Naive B cell (primary cell): ENCODE data around the gene IL19. TPM values are rescaled to one million over a fixed set of nuclear protein-coding genes. Genes with fewer than 3 reads are reported as not detected.
A peak's percentile ranks its signal among the peaks of the same experiment; 100 is the strongest.

ENCODE experiments used
- ATAC-seq, 2 donors: fragments of 150-1000 bp; cut with Tn5 transposase; 2 replicates each; pipeline ENCODE4 v1.10.0; 2021; ENCODE audit warnings: low read depth in 2 of 2, mild to moderate bottlenecking in 2 of 2, moderate library complexity in 2 of 2
- DNase-seq: peaks from one replicate; pipeline ENCODE4 v3.0.0; 2022
- H3K27ac Mint-ChIP-seq, 6 donors: one replicate each; pipeline ENCODE4 v1.8.0; 2020 to 2022; ENCODE audit warnings: mild to moderate bottlenecking in 6 of 6, mixed read lengths in 6 of 6, moderate library complexity in 5 of 6, inconsistent platforms in 2 of 6
- H3K27me3 Mint-ChIP-seq, 3 donors: one replicate each; pipeline ENCODE4 v1.8.0; 2021 to 2022; ENCODE audit warnings: mixed read lengths in 3 of 3, mild to moderate bottlenecking in 1 of 3
- H3K36me3 Mint-ChIP-seq, 2 donors: one replicate each; pipeline ENCODE4 v1.8.0; 2020 to 2022; ENCODE audit warnings: mixed read lengths in 2 of 2, inconsistent platforms in 1 of 2, mild to moderate bottlenecking in 1 of 2
- H3K4me1 Mint-ChIP-seq, 3 donors: one replicate each; pipeline ENCODE4 v1.8.0; 2020 to 2022; ENCODE audit warnings: mixed read lengths in 3 of 3, inconsistent platforms in 1 of 3, mild to moderate bottlenecking in 1 of 3, moderate library complexity in 1 of 3
- H3K4me3 Mint-ChIP-seq, 8 donors: one replicate each; pipeline ENCODE4 v1.8.0; 2020 to 2022; ENCODE audit warnings: mild to moderate bottlenecking in 8 of 8, mixed read lengths in 8 of 8, moderate library complexity in 8 of 8, inconsistent platforms in 2 of 8
- H3K9me3 Mint-ChIP-seq, 7 donors: one replicate each; pipeline ENCODE4 v1.8.0; 2020 to 2022; ENCODE audit warnings: mixed read lengths in 7 of 7, mild to moderate bottlenecking in 5 of 7, inconsistent platforms in 2 of 7, moderate library complexity in 1 of 7
- polyA plus RNA-seq, 6 donors: library from polyadenylated mRNA; unstranded; fragments of 300-500 nt; fragmentation: Illumina TruSeq; gene quantifications; one replicate each; pipeline ENCODE4 v1.2.3, GENCODE V29; 2021; ENCODE audit warnings: low read depth in 6 of 6

IL19 gene
- polyA plus RNA-seq, 6 donors from 2014 or later = not detected

GRCh38 chr1:206788487-206789050 is 18.0 kb downstream of the IL19 start:
- Mint-ChIP-seq H3K27ac (peak overlapping the region in 3 of 6 donors; percentile 19 to 86 (median 82)), H3K4me1 (peaks cover 21 to 47% (median 38%) of the 10 kb centered on the region in 3 donors), H3K27me3 (peaks cover 0 to 16% (median 12%) of the 10 kb centered on the region in 3 donors), H3K9me3 (no peaks in the 10 kb centered on the region), H3K36me3 (no peaks in the 10 kb centered on the region), H3K4me3 (no peak overlapping the region)
- DNase-seq (no peak), ATAC-seq (no peak)

- no peaks in the 10 kb centered on the region for H3K36me3 Mint-ChIP-seq
- peaks cover 0 to 4% (median 0%) of the 10 kb centered on the region in 7 donors for H3K9me3 Mint-ChIP-seq
- ATAC-seq (peak; percentile 76), DNase-seq (peak; percentile 54)
- H3K4me3 Mint-ChIP-seq = peak overlapping the region in 6 of 8 donors; percentile 10 to 73 (median 26)
- peak overlapping the region; percentile 64 to 93 (median 81) for H3K27ac Mint-ChIP-seq
- H3K4me1 Mint-ChIP-seq = peaks cover 24 to 48% (median 41%) of the 10 kb centered on the region in 3 donors
- H3K27me3 Mint-ChIP-seq = peaks cover 0 to 12% (median 11%) of the 10 kb centered on the region in 3 donors
Observed at GRCh38 chr1:206790502-206791250, 20.1 kb downstream of the IL19 start.

GRCh38 chr1:206792939-206793607 is 22.5 kb downstream of the IL19 start:
- peak overlapping the region in 1 of 6 donors; percentile 53 for H3K27ac Mint-ChIP-seq
- peak overlapping the region in 1 of 8 donors; percentile 6 for H3K4me3 Mint-ChIP-seq
- no peaks in the 10 kb centered on the region for H3K36me3 Mint-ChIP-seq
- peaks cover 0 to 4% (median 0%) of the 10 kb centered on the region in 7 donors for H3K9me3 Mint-ChIP-seq
- no peak for DNase-seq
- no peak for ATAC-seq
- peaks cover 24 to 50% (median 35%) of the 10 kb centered on the region in 3 donors for H3K4me1 Mint-ChIP-seq
- H3K27me3 Mint-ChIP-seq = peaks cover 0 to 4% (median 2%) of the 10 kb centered on the region in 3 donors

- Mint-ChIP-seq H3K27ac (peak overlapping the region in 2 of 6 donors; percentile 53 to 74), H3K36me3 (no peaks in the 10 kb centered on the region), H3K9me3 (peaks cover 0 to 4% (median 0%) of the 10 kb centered on the region in 7 donors), H3K4me1 (peaks cover 26 to 52% (median 35%) of the 10 kb centered on the region in 3 donors), H3K4me3 (peak overlapping the region in 1 of 8 donors; percentile 6), H3K27me3 (peaks cover 0 to 4% (median 0%) of the 10 kb centered on the region in 3 donors)
- DNase-seq (no peak), ATAC-seq (no peak)
Observed at GRCh38 chr1:206793620-206794019, 23.0 kb downstream of the IL19 start.

GRCh38 chr1:206794294-206794908 is 23.8 kb downstream of the IL19 start:
- Mint-ChIP-seq H3K4me1 (peaks cover 26 to 52% (median 35%) of the 10 kb centered on the region in 3 donors), H3K27ac (peak overlapping the region in 3 of 6 donors; percentile 73 to 98 (median 91)), H3K9me3 (peaks cover 0 to 4% (median 0%) of the 10 kb centered on the region in 7 donors), H3K36me3 (no peaks in the 10 kb centered on the region), H3K4me3 (peak overlapping the region in 4 of 8 donors; percentile 4 to 48 (median 14)), H3K27me3 (peaks cover 0 to 4% (median 0%) of the 10 kb centered on the region in 3 donors)
- DNase-seq (peak; percentile 43), ATAC-seq (peak; percentile 47 to 60)

- Mint-ChIP-seq H3K27me3 (peaks cover 0 to 6% (median 5%) of the 10 kb centered on the region in 3 donors), H3K36me3 (no peaks in the 10 kb centered on the region), H3K4me3 (no peak overlapping the region), H3K27ac (peak overlapping the region in 1 of 6 donors; percentile 8), H3K9me3 (peaks cover 0 to 4% (median 0%) of the 10 kb centered on the region in 7 donors), H3K4me1 (peaks cover 30 to 49% (median 33%) of the 10 kb centered on the region in 3 donors)
- no peak for ATAC-seq
- DNase-seq = no peak
Observed at GRCh38 chr1:206796116-206796515, 25.5 kb downstream of the IL19 start.

- peaks cover 30 to 43% (median 33%) of the 10 kb centered on the region in 3 donors for H3K4me1 Mint-ChIP-seq
Observed at GRCh38 chr1:206796981-206797402, 26.4 kb downstream of the IL19 start.

GRCh38 chr1:206797534-206798383 is 27.2 kb downstream of the IL19 start:
- peak overlapping the region in 1 of 8 donors; percentile 22 for H3K4me3 Mint-ChIP-seq
- ATAC-seq = peak; percentile 58 to 72
- H3K27ac Mint-ChIP-seq = peak overlapping the region in 4 of 6 donors; percentile 24 to 54 (median 44)
- no peaks in the 10 kb centered on the region for H3K36me3 Mint-ChIP-seq
- DNase-seq = no peak
- H3K4me1 Mint-ChIP-seq = peaks cover 27 to 41% (median 33%) of the 10 kb centered on the region in 3 donors
- peaks cover 0 to 6% (median 5%) of the 10 kb centered on the region in 3 donors for H3K27me3 Mint-ChIP-seq
- peaks cover 0 to 4% (median 0%) of the 10 kb centered on the region in 7 donors for H3K9me3 Mint-ChIP-seq

More at GRCh38 chr1:206796981-206797402, 26.4 kb downstream of the IL19 start:
- peaks cover 0 to 6% (median 5%) of the 10 kb centered on the region in 3 donors for H3K27me3 Mint-ChIP-seq
- ATAC-seq = no peak
- DNase-seq = no peak
- H3K9me3 Mint-ChIP-seq = peaks cover 0 to 4% (median 0%) of the 10 kb centered on the region in 7 donors
- H3K27ac Mint-ChIP-seq = no peak overlapping the region
- H3K4me3 Mint-ChIP-seq = no peak overlapping the region
- H3K36me3 Mint-ChIP-seq = no peaks in the 10 kb centered on the region

- Mint-ChIP-seq H3K4me3 (no peak overlapping the region), H3K36me3 (no peaks in the 10 kb centered on the region), H3K9me3 (peaks cover 0 to 4% (median 0%) of the 10 kb centered on the region in 7 donors), H3K4me1 (peaks cover 27 to 41% (median 33%) of the 10 kb centered on the region in 3 donors), H3K27ac (peak overlapping the region in 4 of 6 donors; percentile 10 to 49 (median 22)), H3K27me3 (peaks cover 0 to 6% (median 5%) of the 10 kb centered on the region in 3 donors)
- no peak for DNase-seq
- ATAC-seq = no peak
Observed at GRCh38 chr1:206798384-206798996, 27.9 kb downstream of the IL19 start.

GRCh38 chr1:206799311-206799710 is 28.7 kb downstream of the IL19 start:
- H3K27me3 Mint-ChIP-seq = peaks cover 0 to 6% (median 5%) of the 10 kb centered on the region in 3 donors
- H3K4me1 Mint-ChIP-seq = peaks cover 20 to 34% (median 29%) of the 10 kb centered on the region in 3 donors
- peaks cover 0 to 2% (median 0%) of the 10 kb centered on the region in 7 donors for H3K9me3 Mint-ChIP-seq
- no peak for ATAC-seq
- no peak for DNase-seq
- H3K36me3 Mint-ChIP-seq = no peaks in the 10 kb centered on the region
- peak overlapping the region in 1 of 8 donors; percentile 7 for H3K4me3 Mint-ChIP-seq
- H3K27ac Mint-ChIP-seq = no peak overlapping the region

- Mint-ChIP-seq H3K4me3 (no peak overlapping the region), H3K27me3 (peaks cover 0 to 6% (median 5%) of the 10 kb centered on the region in 3 donors), H3K36me3 (no peaks in the 10 kb centered on the region), H3K27ac (peak overlapping the region in 3 of 6 donors; percentile 12 to 70 (median 41)), H3K9me3 (no peaks in the 10 kb centered on the region), H3K4me1 (peaks cover 11 to 23% (median 18%) of the 10 kb centered on the region in 3 donors)
- no peak for ATAC-seq
- no peak for DNase-seq
Observed at GRCh38 chr1:206800411-206800810, 29.8 kb downstream of the IL19 start.
